Tibial nerve (tissue), 4 donors: ENCODE data around the gene AGPAT3.

Source experiments
- EP300 ChIP-seq, 2 donors: sonication (generic); formaldehyde crosslinking; IDR thresholded peaks; one replicate each; pipeline ENCODE4 v1.6.1; 2017; ENCODE audit warnings: antibody characterized with exemption in 2 of 2, mild to moderate bottlenecking in 1 of 2
- POLR2A ChIP-seq, 2 donors: fragments of 450-650 bp; IDR thresholded peaks; one replicate each; pipeline ENCODE4 v1.6.1; 2017; ENCODE audit warnings: antibody characterized with exemption in 2 of 2, mild to moderate bottlenecking in 2 of 2, moderate library complexity in 2 of 2
- TF ChIP-seq, protein P1 (sequence below), 5 experiments: fragments of 200-600 bp in 3 of 5; fragments of 450-650 bp in 2 of 5; sonication (generic) in 3 of 5; IDR thresholded peaks; one replicate each; pipeline ENCODE4 v1.5.1; 2016 to 2019; ENCODE audit warnings: antibody characterized with exemption in 5 of 5, mild to moderate bottlenecking in 3 of 5, moderate library complexity in 2 of 5

GRCh38 chr21:43954042-43954441, 89.0 kb downstream of the AGPAT3 start:
- no peak for TF ChIP-seq POLR2A (IDR thresholded peaks at IDR 0.05)
- TF ChIP-seq, protein P1, sequence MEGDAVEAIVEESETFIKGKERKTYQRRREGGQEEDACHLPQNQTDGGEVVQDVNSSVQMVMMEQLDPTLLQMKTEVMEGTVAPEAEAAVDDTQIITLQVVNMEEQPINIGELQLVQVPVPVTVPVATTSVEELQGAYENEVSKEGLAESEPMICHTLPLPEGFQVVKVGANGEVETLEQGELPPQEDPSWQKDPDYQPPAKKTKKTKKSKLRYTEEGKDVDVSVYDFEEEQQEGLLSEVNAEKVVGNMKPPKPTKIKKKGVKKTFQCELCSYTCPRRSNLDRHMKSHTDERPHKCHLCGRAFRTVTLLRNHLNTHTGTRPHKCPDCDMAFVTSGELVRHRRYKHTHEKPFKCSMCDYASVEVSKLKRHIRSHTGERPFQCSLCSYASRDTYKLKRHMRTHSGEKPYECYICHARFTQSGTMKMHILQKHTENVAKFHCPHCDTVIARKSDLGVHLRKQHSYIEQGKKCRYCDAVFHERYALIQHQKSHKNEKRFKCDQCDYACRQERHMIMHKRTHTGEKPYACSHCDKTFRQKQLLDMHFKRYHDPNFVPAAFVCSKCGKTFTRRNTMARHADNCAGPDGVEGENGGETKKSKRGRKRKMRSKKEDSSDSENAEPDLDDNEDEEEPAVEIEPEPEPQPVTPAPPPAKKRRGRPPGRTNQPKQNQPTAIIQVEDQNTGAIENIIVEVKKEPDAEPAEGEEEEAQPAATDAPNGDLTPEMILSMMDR (IDR thresholded peaks at IDR 0.05) = no peak
- TF ChIP-seq EP300 (IDR thresholded peaks at IDR 0.05) = no peak
